Activated CD4-positive, alpha-beta T cell treated with anti-CD3 and anti-CD28 coated beads, Interleukin-2, amount 10 ng/mL, durations not matched to agents 7 days and 5 days (primary cell): Measurements from ENCODE around the gene SOCS6. TPM values are rescaled to one million over a fixed set of nuclear protein-coding genes. Genes with fewer than 3 reads are reported as not detected.

Source experiments
- CTCF ChIA-PET: fragments of 350-600 bp; sonication (Branson Sonifier 250); formaldehyde crosslinking; loops from one replicate; lab custom pipeline; 2021; ENCODE audit warnings: antibody characterized with exemption; lab: Charles Lee
- POLR2A ChIA-PET: fragments of 350-600 bp; sonication (Branson Sonifier 250); formaldehyde crosslinking; loops from one replicate; lab custom pipeline; 2021; ENCODE audit warnings: antibody characterized with exemption; lab: Charles Lee
- DNase-seq: peaks from one replicate; pipeline ENCODE4 v3.0.0-alpha.2; 2020
- H3K27ac Mint-ChIP-seq: one replicate; pipeline ENCODE4 v1.8.0; 2021; ENCODE audit warnings: mild to moderate bottlenecking, moderate library complexity, mixed read lengths
- H3K27me3 Mint-ChIP-seq: one replicate; pipeline ENCODE4 v1.8.0; 2021; ENCODE audit warnings: mixed read lengths
- H3K36me3 Mint-ChIP-seq: one replicate; pipeline ENCODE4 v1.8.0; 2021; ENCODE audit warnings: low read depth, mixed read lengths
- H3K4me1 Mint-ChIP-seq: one replicate; pipeline ENCODE4 v1.8.0; 2021; ENCODE audit warnings: mixed read lengths
- H3K4me3 Mint-ChIP-seq: one replicate; pipeline ENCODE4 v1.8.0; 2021; ENCODE audit warnings: mild to moderate bottlenecking, moderate library complexity, mixed read lengths
- H3K9me3 Mint-ChIP-seq: one replicate; pipeline ENCODE4 v1.8.0; 2021; ENCODE audit warnings: mixed read lengths
- total RNA-seq, 2 experiments: library from RNA; stranded (reverse); gene quantifications; one replicate each; pipeline ENCODE4 v1.2.3, GENCODE V29; 2021

The SOCS6 gene
- total RNA-seq, 2 experiments from 2014 or later, result 3.4 to 3.8 TPM

DNA sequence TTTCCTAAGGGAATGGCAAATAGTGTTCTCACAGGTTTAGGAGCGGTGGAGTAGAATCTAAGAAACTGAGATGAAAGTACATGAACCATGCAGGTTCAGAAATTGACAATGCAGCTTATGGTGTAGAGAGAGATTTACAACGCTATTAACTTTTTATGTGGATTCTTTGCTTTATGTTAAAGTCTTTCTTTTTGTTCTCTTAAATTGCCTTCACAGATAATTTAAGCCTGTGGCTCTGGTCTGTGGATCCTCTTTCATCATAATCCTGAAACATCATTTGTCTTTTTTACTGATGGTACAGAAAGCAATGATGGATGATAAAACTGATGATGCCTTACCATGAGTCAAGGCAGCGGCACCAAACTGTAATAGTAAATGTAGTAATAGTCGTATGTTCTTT, 30.3 kb downstream of the SOCS6 start:
- no peaks in the 10 kb centered on the region for H3K27me3 Mint-ChIP-seq
- H3K4me1 Mint-ChIP-seq, result no peaks in the 10 kb centered on the region
- no peak for DNase-seq
- POLR2A ChIA-PET, result interaction anchor here (0.7 kb wide), 1 partner anchor 299 kb away, joined by 6 read pairs; no protein-coding TSS in a partner anchor
- no peaks in the 10 kb centered on the region for H3K36me3 Mint-ChIP-seq
- H3K27ac Mint-ChIP-seq, result no peak overlapping the region
- CTCF ChIA-PET, result interaction anchor here (0.6 kb wide), 1 partner anchor 70 kb away, joined by 3 read pairs; no protein-coding TSS in a partner anchor
- no peak overlapping the region for H3K4me3 Mint-ChIP-seq
- H3K9me3 Mint-ChIP-seq, result no peaks in the 10 kb centered on the region

GRCh38 chr18:70321616-70322015, 32.8 kb downstream of the SOCS6 start:
- peaks cover 2% of the 10 kb centered on the region for H3K36me3 Mint-ChIP-seq
- CTCF ChIA-PET, result no interaction called here

GRCh38 chr18:70322385-70322784, 33.5 kb downstream of the SOCS6 start:
- Mint-ChIP-seq H3K4me1 (no peaks in the 10 kb centered on the region), H3K27ac (no peak overlapping the region), H3K36me3 (peaks cover 2% of the 10 kb centered on the region), H3K9me3 (no peaks in the 10 kb centered on the region), H3K4me3 (no peak overlapping the region), H3K27me3 (no peaks in the 10 kb centered on the region)
- ChIA-PET CTCF (no interaction called here), POLR2A (no interaction called here)
- DNase-seq, result no peak

More at GRCh38 chr18:70321616-70322015, 32.8 kb downstream of the SOCS6 start:
- Mint-ChIP-seq H3K9me3 (no peaks in the 10 kb centered on the region), H3K27ac (no peak overlapping the region), H3K4me3 (no peak overlapping the region), H3K4me1 (no peaks in the 10 kb centered on the region), H3K27me3 (no peaks in the 10 kb centered on the region)
- DNase-seq, result no peak
- POLR2A ChIA-PET, result no interaction called here

DNA sequence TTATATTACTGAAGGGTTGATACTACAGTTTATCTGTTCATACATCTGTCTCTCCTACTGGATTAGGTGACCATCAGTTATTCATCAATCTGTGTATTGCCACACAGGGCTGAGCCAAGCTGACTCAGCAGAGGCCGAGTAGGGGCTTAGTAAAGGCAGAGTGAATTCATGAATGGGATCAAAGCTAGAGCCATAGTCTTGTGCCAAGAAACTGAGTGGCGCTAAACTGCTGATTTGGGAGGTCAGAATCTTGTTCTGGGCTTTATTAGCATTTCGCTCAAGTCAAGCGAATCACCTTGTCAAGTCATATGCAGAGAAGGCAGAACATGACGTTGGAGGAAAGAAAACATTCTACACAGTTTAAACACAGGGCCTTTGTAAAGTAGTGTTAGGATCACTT, 34.1 kb downstream of the SOCS6 start:
- no peak overlapping the region for H3K27ac Mint-ChIP-seq

DNA sequence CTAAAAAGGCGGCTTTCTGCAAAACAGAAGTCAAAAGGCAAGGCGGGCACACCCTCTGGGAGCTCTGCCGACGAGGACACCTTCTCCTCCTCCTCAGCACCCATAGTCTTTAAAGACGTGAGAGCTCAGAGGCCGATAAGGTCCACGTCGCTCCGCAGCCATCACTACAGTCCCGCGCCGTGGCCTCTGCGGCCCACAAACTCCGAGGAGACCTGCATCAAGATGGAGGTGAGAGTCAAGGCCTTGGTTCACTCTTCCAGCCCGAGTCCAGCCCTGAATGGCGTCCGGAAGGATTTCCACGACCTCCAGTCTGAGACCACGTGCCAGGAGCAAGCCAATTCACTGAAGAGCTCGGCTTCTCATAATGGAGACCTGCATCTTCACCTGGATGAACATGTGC, 36.1 kb downstream of the SOCS6 start:
- Mint-ChIP-seq H3K9me3 (no peaks in the 10 kb centered on the region), H3K27me3 (no peaks in the 10 kb centered on the region), H3K4me3 (no peak overlapping the region), H3K36me3 (peaks cover 2% of the 10 kb centered on the region), H3K27ac (no peak overlapping the region), H3K4me1 (peaks cover 3% of the 10 kb centered on the region)
- ChIA-PET POLR2A (no interaction called here), CTCF (no interaction called here)
- DNase-seq, result no peak

More for the DNA sequence above, 34.1 kb downstream of the SOCS6 start:
- H3K9me3 Mint-ChIP-seq, result no peaks in the 10 kb centered on the region
- H3K27me3 Mint-ChIP-seq, result no peaks in the 10 kb centered on the region
- peaks cover 2% of the 10 kb centered on the region for H3K36me3 Mint-ChIP-seq
- H3K4me3 Mint-ChIP-seq, result no peak overlapping the region
- no peaks in the 10 kb centered on the region for H3K4me1 Mint-ChIP-seq
- DNase-seq, result no peak
- CTCF ChIA-PET, result no interaction called here
- POLR2A ChIA-PET, result no interaction called here

GRCh38 chr18:70326255-70326654, 37.4 kb downstream of the SOCS6 start:
- Mint-ChIP-seq H3K27ac (no peak overlapping the region), H3K27me3 (no peaks in the 10 kb centered on the region), H3K4me3 (no peak overlapping the region), H3K9me3 (no peaks in the 10 kb centered on the region), H3K4me1 (peaks cover 3% of the 10 kb centered on the region), H3K36me3 (peaks cover 2% of the 10 kb centered on the region)
- ChIA-PET POLR2A (no interaction called here), CTCF (no interaction called here)
- DNase-seq, result no peak

GRCh38 chr18:70328169-70328568, 39.3 kb downstream of the SOCS6 start:
- H3K9me3 Mint-ChIP-seq, result peaks cover 3% of the 10 kb centered on the region
- H3K4me3 Mint-ChIP-seq, result no peak overlapping the region
- H3K4me1 Mint-ChIP-seq, result peaks cover 3% of the 10 kb centered on the region
- peaks cover 2% of the 10 kb centered on the region for H3K36me3 Mint-ChIP-seq
- no peak overlapping the region for H3K27ac Mint-ChIP-seq
- ChIA-PET CTCF (no interaction called here), POLR2A (no interaction called here)
- H3K27me3 Mint-ChIP-seq, result no peaks in the 10 kb centered on the region
- no peak for DNase-seq

- ChIA-PET CTCF (no interaction called here), POLR2A (no interaction called here)
- Mint-ChIP-seq H3K4me1 (peaks cover 3% of the 10 kb centered on the region), H3K4me3 (no peak overlapping the region), H3K27ac (no peak overlapping the region), H3K27me3 (no peaks in the 10 kb centered on the region), H3K9me3 (peaks cover 3% of the 10 kb centered on the region), H3K36me3 (peaks cover 2% of the 10 kb centered on the region)
- DNase-seq, result no peak
Observed at GRCh38 chr18:70329071-70329470, 40.2 kb downstream of the SOCS6 start.

GRCh38 chr18:70330887-70331286, 42.0 kb downstream of the SOCS6 start:
- no peaks in the 10 kb centered on the region for H3K36me3 Mint-ChIP-seq
- no peak overlapping the region for H3K27ac Mint-ChIP-seq
- DNase-seq, result no peak
- POLR2A ChIA-PET, result no interaction called here
- peaks cover 3% of the 10 kb centered on the region for H3K9me3 Mint-ChIP-seq
- no peaks in the 10 kb centered on the region for H3K27me3 Mint-ChIP-seq
- H3K4me1 Mint-ChIP-seq, result peaks cover 3% of the 10 kb centered on the region
- H3K4me3 Mint-ChIP-seq, result no peak overlapping the region
- CTCF ChIA-PET, result no interaction called here

DNA sequence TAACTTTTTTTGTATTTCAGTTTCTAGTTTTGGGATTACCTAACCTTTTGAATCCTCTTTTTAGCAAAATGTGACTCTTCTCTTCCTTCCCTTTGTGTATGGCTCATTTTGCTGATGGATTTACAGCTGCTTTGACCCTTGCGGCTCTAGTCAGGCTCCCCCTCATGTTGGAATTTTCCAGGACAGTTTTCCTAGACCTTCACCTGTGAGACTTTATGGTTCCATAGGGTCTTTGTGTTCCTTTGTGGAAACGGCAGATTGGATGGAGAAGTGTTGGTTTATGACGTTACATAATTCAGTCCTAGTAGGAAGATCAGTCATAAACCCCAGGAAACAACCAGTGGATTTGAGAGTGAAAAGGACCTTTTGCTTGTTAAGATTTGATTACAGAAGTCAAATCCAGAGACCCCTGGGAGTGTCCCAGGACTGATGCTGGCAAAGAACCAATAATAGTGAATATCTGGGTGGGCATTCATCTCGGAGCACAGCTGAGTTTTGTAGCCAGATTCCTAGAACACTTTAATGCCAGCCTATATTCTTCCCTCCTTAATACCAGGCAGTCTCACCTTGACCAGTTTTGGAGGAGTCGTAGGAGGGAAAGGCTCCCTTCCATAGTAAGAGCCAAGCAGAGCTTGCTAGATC, 42.7 kb downstream of the SOCS6 start:
- Mint-ChIP-seq H3K36me3 (no peaks in the 10 kb centered on the region), H3K9me3 (peaks cover 3% of the 10 kb centered on the region), H3K27me3 (no peaks in the 10 kb centered on the region), H3K4me3 (no peak overlapping the region), H3K4me1 (peaks cover 3% of the 10 kb centered on the region), H3K27ac (no peak overlapping the region)
- POLR2A ChIA-PET, result interaction anchor here (0.6 kb wide), 1 partner anchor 155 kb away, joined by 3 read pairs; no protein-coding TSS in a partner anchor
- CTCF ChIA-PET, result no interaction called here
- DNase-seq, result no peak

GRCh38 chr18:70332694-70333093, 43.8 kb downstream of the SOCS6 start:
- Mint-ChIP-seq H3K4me1 (peaks cover 3% of the 10 kb centered on the region), H3K4me3 (no peak overlapping the region), H3K9me3 (peaks cover 3% of the 10 kb centered on the region), H3K27me3 (no peaks in the 10 kb centered on the region), H3K27ac (no peak overlapping the region), H3K36me3 (no peaks in the 10 kb centered on the region)
- ChIA-PET POLR2A (no interaction called here), CTCF (interaction anchor here (1.5 kb wide), 1 partner anchor 101 kb away, joined by 3 read pairs; no protein-coding TSS in a partner anchor)
- DNase-seq, result no peak

DNA sequence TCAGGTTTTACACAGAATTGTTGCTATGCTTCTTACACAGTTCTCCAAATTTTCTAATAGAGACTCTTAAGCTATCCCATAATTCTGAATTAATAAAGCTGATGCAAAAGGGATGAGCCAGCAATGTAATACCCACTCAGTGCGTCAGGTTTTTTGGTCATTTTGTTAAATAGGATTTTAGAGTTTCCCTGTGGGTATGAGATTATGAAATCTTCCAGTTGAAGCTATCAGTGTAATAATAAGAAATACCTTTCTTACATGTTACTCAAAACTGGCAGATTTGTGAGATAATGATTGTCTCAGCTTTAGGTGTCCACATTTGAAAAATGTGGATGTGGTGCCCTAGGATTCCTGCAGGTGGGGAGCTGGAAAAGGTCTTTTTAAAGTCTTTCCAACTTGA, 44.5 kb downstream of the SOCS6 start:
- peaks cover 3% of the 10 kb centered on the region for H3K4me1 Mint-ChIP-seq
- H3K9me3 Mint-ChIP-seq, result peaks cover 3% of the 10 kb centered on the region
- H3K27me3 Mint-ChIP-seq, result no peaks in the 10 kb centered on the region
- CTCF ChIA-PET, result interaction anchor here (1.5 kb wide), 1 partner anchor 101 kb away, joined by 3 read pairs; no protein-coding TSS in a partner anchor
- no peak for DNase-seq
- H3K27ac Mint-ChIP-seq, result no peak overlapping the region
- POLR2A ChIA-PET, result no interaction called here
- no peak overlapping the region for H3K4me3 Mint-ChIP-seq
- no peaks in the 10 kb centered on the region for H3K36me3 Mint-ChIP-seq

DNA sequence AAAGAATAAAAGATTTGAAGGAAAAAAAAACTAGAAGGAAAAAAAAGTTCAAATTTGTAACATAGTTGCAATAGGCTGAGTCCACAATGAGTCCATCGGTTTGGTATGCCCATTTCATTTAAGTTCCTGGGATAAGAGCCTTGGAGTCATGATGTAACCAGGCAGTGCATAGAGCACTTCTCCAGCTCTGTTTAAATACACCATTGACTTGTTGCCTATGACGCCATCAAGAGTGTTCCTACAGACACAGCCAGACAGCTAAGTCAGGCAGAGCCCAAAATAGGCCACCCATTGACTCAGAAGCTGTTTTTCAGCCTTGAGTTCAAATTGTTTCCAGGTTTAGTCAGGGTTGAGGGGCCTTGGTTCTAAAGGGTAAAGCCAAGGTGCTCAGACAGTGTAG, 44.9 kb downstream of the SOCS6 start:
- Mint-ChIP-seq H3K27me3 (no peaks in the 10 kb centered on the region), H3K9me3 (peaks cover 3% of the 10 kb centered on the region), H3K27ac (no peak overlapping the region), H3K4me1 (peaks cover 3% of the 10 kb centered on the region), H3K36me3 (no peaks in the 10 kb centered on the region), H3K4me3 (no peak overlapping the region)
- ChIA-PET CTCF (interaction anchor here (1.5 kb wide), 1 partner anchor 100 kb away, joined by 3 read pairs; no protein-coding TSS in a partner anchor), POLR2A (no interaction called here)
- no peak for DNase-seq

GRCh38 chr18:70334264-70334663, 45.4 kb downstream of the SOCS6 start:
- H3K4me1 Mint-ChIP-seq, result no peaks in the 10 kb centered on the region
- POLR2A ChIA-PET, result no interaction called here
- no peak overlapping the region for H3K4me3 Mint-ChIP-seq
- no peaks in the 10 kb centered on the region for H3K27me3 Mint-ChIP-seq
- no peak overlapping the region for H3K27ac Mint-ChIP-seq
- DNase-seq, result no peak
- H3K36me3 Mint-ChIP-seq, result no peaks in the 10 kb centered on the region
- peaks cover 3% of the 10 kb centered on the region for H3K9me3 Mint-ChIP-seq
- CTCF ChIA-PET, result no interaction called here
